Heart left ventricle (tissue), 13 donors: ENCODE measurements around the gene UBE2F.

ENCODE experiments used
- CTCF ChIP-seq, 12 donors: fragments of 200-600 bp; sonication (generic) in 4 of 12; IDR thresholded peaks; one replicate each; pipeline versions ENCODE4 v1.5.0 to v1.8.0; 2018 to 2022; ENCODE audit warnings: antibody characterized with exemption in 12 of 12, mild to moderate bottlenecking in 5 of 12
- POLR2A ChIP-seq, 2 donors: fragments of 450-650 bp; IDR thresholded peaks; one replicate each; pipeline ENCODE4 v1.6.1; 2017; ENCODE audit warnings: antibody characterized with exemption in 2 of 2, mild to moderate bottlenecking in 2 of 2, moderate library complexity in 2 of 2
- donor health status: ischemic (EF 13 %, LVEDD 7.1; RV severe dilation, severe dysfunction).
- donor health status: DM: no; HTN: yes; CAD: no.
- donor health status: DM: no; HTN: no; CAD: no.
- donor health status: ischemic (EF 25% LVEDD 6.9; RV normal size, moderate dysfunction).
- donor health status: ischemic (EF 25% LVEDD 5.7; RV mildly dilated, moderate dysfunction).
- donor health status: ischemic (EF 35%, LVEDD 5.7; RV mildly dilated, moderate dysfunction).
- donor health status: nonischemic (EF 11% LVEDD 7.7; RV severe dilation, severe dysfunction).
- donor health status: DM: yes; HTN: yes; CAD: no.
- donor health status: PGD.
- donor health status: ischemic (EF 29% LVEDD 5.4; RV normal size, mild dysfunction).
- donor health status: nonischemic (EF 23%, LVEDD 6.1; RV moderate dilation, normal function).

- TF ChIP-seq CTCF (IDR thresholded peaks at IDR 0.05), result no peak
- TF ChIP-seq POLR2A (IDR thresholded peaks at IDR 0.05), result no peak
Measured at GRCh38 chr2:237941239-237941638, 25.6 kb upstream of the UBE2F start.
